HG02970 (cell line): ENCODE data around the gene NKX3-2.

Experiments used
- ATAC-seq: cut with Tn5 transposase; IDR thresholded peaks from one replicate; pipeline ENCODE4 v1.9.1; 2021; ENCODE audit warnings: mild to moderate bottlenecking, moderate library complexity, moderate number of reproducible peaks; ENCODE audit not compliant: unreplicated experiment, low FRiP score

NKX3-2 gene

DNA sequence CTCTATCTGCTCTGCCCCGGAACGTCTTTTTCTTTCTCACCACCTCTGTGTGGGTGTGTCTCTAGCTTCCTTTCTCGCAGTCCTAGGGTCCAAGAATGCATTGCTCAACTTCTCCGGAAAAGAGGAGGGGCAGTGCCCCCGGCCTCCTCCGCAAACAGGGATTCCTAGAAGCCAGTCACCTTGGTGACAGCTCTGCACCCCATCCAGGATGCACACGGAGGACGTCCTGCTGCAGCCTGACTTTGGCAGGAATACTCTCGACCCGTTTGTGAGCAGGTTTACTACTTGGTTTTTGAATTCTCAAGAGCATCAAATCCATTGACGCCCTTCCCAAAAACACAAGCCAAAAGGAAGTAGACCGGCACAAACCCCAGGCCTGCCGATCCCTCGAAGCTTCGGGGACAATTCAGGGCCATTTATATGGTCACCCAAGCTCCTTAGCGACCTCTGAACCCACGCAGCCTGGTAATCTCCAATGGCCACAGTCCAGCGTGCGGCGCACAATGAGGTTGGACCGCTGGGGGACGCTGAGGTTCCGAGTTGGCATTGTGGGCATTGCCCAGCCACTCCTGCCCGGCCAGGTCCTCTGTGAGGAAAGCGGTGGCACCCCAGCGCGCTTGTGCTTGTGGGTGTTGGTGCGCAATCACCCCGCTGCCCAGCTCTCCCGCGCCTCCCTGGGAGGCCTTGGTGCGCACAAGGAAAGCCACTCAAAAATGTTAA, 9.8 kb downstream of the NKX3-2 start:
- no peak for ATAC-seq

- ATAC-seq, result no peak
Observed at GRCh38 chr4:13533670-13534343, 10.5 kb downstream of the NKX3-2 start.

DNA sequence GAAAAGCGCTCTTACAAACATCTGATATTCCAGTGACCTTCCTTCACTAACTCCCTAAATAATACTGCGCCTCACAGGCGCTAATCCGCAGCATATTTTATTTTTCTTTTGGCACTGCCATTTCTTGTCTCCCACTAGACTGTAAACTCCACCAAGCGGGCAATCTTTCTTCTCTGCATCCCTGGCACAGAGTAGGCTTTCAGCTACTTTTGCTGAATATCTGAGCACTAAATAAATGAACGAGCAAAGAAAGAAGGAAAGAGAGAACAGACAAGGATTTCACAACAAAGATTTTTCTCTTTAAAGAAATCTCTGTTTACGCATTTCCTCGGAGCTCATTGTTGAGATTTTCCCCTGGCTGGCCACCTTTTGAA, 12.7 kb downstream of the NKX3-2 start:
- ATAC-seq, result no peak

DNA sequence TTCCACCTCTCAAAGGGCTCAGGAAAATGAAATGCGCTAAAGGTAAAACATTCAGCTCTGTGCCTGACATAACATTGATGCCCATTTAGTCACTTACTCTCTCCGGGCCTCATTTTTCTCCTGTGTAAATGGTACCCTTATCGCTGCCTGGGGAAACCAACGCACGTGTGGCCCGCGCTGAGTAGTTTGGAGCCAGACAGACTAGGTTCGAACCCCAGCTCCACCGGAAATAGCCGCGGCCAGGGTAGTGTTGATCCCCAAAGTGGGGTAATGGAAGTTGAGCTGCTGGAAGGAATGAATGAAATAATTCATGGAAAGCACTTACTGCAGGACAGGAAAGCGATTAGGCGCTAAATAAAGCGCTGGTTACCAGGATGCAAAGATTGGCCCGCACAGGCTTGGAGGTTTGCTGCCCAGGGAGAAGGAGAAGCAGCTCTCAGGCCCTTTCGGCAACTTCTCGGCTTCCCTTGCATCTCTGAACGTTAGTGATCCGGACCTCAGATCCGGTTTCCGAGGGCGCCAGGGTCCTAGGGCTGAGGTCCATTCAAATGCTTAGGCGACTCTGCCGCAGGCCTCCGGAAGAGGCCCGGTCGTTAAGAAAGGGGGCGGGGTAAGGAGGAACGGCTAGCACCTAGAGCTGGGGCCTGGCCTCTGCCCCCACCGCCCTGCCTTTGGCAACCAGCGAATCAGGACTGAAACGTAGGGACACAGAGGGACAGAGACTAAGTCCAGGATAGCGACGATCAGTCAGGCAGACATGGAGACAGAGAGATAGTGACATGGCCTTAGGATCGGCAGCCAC, 13.3 kb downstream of the NKX3-2 start:
- no peak for ATAC-seq

DNA sequence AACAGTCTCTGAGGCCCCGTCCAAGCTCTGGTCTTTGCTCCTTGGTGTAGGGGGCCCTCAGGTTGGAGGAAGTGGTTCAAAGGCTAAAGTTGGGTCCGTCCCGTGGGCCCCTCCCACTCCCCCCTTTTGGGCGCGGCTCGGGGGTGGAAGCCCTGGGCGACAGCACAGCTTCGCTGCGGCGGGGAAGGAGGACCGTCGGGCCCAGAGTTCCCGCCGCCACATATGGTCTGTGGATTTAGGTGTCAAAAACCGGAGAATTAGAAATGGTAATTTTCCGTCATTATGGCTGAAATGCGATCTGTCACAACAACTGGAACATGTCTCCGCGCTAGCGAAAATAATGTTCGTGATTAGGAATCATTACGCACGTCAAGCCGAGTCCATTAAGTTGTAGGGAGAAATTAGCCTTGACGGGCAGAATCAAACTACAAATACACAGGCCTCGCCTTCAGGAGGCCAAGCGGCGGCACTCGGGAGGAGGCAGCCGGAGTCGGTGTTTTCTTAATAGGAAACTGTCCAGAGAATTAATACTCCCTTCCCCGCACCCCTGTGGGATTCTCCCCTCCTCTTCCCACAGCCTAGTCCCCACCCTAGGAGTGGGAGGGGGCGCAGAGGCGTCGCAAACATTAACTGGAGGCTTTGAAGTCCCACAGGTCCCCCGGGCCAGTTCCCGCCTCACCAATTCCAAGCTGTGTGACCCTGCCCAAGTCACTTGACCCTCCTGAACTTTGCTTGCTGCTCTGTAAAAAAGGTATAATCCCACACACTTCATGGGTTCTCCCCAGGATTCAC, 15.0 kb downstream of the NKX3-2 start:
- ATAC-seq, result no peak

DNA sequence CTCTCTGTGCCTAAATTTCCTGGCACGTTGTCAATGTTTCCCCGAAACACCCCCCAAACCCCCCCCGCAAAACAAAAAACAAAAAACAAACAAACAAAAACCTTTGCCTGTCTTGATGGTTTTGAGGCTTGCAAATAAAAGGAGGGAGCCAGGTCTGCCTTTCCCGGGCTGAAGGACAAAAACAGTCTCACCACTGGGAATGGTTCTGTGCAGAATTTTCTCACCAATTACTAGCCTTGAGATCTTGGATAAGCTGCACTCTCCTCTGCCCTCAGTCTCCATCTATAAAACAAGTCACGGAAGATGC, 15.5 kb downstream of the NKX3-2 start:
- no peak for ATAC-seq

DNA sequence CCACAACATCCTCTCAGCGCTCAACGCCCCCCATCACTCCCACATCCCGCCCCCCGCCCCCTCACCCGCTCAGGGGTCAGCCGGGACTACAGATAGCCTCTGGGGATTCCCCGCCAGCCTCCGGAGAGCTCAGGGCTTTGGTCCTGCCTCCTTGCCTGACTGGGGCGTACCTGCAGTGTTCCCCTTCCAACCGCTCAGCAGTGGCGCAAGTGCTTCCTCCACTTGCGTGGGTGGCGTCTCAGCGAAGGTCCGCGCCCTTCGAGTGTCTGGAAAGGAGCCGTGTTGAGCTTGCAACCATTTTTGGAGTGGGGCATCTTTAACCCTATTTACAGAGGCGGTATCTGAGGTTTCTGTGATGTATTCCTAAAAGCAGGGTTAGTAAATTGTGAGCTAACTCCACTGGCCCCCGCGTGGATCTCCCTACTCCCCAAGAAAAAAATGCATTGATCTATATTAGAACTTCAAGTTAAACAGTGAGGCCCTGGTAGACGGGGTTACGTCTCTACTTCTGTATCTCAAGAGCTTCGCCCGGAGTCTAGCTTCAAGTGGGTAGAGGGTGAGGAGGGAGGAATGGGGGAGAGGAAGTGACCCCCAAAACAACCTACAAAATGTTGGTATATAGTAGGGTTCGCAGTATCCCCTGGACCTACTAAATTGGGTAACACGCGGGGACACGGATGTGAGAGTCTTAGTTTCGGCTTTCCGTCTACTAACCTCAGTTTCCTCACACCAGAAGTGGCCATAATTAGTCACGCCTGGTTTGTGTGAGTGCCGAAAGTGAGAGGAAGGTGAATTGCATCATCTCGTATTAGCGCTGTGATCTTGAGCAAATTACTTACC, 16.1 kb downstream of the NKX3-2 start:
- peak; percentile 60 for ATAC-seq

GRCh38 chr4:13527192-13527980, 16.9 kb downstream of the NKX3-2 start:
- ATAC-seq, result peak; percentile 23

- ATAC-seq, result no peak
Observed at GRCh38 chr4:13526658-13527057, 17.6 kb downstream of the NKX3-2 start.

DNA sequence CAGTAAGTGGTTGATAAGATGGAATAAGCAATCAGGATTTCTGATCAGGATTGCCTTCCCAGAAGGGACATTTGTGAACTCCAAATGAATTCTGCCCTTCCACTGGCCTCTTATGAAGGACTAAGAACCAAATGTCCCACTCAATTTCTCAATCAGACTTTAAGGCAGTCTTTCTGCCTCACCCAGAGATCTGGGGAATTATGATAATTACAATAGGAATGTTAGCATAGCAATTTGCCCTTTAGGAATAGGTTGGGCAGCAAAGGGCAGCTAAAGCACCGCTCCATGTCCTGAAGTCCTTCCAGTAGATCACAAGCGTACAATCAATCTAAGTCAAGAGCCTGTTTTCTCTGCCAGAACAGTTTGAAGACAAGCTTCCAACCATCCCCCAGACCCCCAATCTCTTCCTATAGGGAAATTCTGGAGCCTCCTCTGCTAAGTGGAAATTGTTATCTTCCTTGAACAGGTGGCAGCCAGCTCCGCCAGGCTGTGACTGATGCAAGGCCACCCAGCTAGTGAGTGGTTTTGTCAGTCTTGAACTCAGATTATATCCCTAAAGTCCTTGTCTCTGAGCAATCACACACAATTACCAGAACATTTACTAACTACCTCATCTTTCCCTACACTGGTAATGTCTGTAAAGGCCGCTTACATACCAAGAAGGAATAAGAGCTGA, 18.6 kb downstream of the NKX3-2 start:
- no peak for ATAC-seq

GRCh38 chr4:13524504-13525243, 19.6 kb downstream of the NKX3-2 start:
- no peak for ATAC-seq

DNA sequence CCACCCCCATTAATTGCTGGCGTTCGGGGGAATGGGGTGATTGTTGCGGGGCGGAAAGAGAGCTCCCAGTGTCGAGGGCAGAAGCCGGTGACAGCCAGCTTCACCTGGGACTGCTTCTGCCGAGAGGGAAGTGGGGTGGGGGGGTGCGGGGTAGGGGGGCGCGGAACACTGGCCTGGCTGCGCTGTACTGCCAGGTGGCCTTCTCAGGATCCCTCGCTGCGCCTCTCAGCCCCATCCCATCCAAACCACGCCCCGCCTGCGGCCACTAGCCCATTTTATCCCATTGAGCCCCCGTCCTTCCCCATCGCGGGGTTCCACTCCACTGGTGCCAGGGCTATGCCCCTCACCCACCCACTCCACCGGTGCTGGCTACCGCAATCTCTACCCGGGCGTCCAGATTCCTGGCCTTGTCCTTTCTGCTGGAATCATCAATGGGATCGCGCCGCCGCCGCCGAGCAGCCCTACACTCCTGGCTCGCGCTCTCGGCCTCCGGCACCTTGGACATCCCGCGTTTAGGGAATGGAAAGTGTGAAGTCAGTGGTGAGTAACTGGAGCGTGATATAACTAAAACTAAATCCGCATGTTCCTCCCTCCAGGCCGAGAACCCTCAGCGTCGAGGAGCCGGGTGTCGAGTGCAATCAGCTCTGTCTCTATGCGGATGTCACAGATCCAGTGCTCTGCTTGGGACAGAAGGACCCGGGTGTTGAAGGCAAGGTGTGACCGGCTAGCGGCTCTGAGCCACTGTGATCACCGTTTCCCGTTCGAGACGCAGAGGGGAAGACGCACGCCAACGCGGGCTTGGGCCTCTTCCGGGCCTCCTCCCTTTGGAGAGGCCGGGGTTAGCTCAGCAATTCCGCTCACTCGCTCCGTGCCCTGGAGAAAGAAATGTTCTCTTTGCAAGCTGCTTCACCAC, 20.5 kb downstream of the NKX3-2 start:
- ATAC-seq, result no peak

DNA sequence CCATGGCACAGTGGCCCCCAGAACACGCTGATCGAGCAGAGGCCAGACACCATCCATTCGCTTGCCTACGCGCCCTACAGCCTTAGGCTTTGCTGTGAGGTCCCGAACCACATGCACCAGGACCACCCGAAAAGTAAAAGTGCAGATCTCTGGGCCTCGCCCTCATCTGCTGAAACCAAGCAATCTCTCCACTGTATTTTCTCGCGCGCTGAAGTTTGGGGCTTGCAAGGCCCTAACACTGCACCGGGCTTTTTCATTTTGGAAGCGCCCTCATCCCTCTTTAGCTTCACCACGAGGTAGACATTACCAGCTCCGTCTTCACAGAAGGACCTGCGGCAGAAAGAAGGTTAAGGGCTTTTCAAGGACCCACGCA, 21.2 kb downstream of the NKX3-2 start:
- no peak for ATAC-seq

- ATAC-seq, result no peak
Observed at GRCh38 chr4:13522282-13523104, 21.8 kb downstream of the NKX3-2 start.

DNA sequence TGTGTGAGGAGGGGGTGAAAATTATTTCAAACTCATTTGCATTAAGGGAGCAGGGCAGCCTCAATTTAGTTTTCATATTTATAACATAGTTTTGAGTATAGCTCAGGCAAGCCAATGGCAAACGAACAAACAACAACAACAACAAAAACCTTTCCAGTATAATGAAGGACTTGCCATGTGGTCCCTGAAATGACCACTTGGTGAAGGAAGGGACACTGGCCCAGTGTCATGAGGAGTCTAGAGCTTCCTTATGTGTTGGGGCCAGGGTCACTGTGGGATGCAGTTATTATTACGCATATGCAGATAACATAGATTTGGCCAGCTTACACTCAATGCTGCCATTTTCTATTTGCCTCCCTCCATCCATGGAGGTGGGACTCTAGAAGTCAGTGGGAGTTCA, 23.3 kb downstream of the NKX3-2 start:
- ATAC-seq, result no peak

GRCh38 chr4:13516315-13516860, 27.9 kb downstream of the NKX3-2 start:
- no peak for ATAC-seq
